Adrenal gland (tissue), 12 donors: ENCODE measurements around the gene CDK6. TPM values are rescaled to one million over a fixed set of nuclear protein-coding genes. Genes with fewer than 3 reads are reported as not detected.
A peak's percentile ranks its signal among the peaks of the same experiment; 100 is the strongest.

Experiments used
- DNase-seq, 7 donors: peaks; one replicate each; pipeline ENCODE4 v3.0.0-alpha.2; 2019 to 2020
- H3K27ac ChIP-seq, 5 donors: fragments of 200-600 bp; sonication (generic) in 4 of 5; 1 replicate in 3 of 5; 2 replicates in 2 of 5; pipeline versions ENCODE4 v1.5.1 to v1.8.0; 2016 to 2020; ENCODE audit warnings: mild to moderate bottlenecking in 1 of 5
- H3K27me3 ChIP-seq: fragments of 200-600 bp; 2 replicates; pipeline ENCODE4 v1.8.0; 2021
- H3K36me3 ChIP-seq, 2 donors: fragments of 200-600 bp; replicated peaks in 1 of 2; 1 replicate in 1 of 2; 2 replicates in 1 of 2; pipeline versions ENCODE4 v1.5.1 to v1.8.0; 2018 to 2022
- H3K4me1 ChIP-seq, 2 donors: fragments of 200-600 bp; replicated peaks in 1 of 2; 1 replicate in 1 of 2; 2 replicates in 1 of 2; pipeline versions ENCODE4 v1.5.1 to v1.8.0; 2018 to 2021
- H3K4me3 ChIP-seq, 4 donors: fragments of 200-600 bp; sonication (generic) in 3 of 4; one replicate each; pipeline ENCODE4 v1.5.1; 2016 to 2018
- H3K9me3 ChIP-seq, 3 donors: fragments of 200-600 bp; sonication (generic) in 1 of 3; replicated peaks in 1 of 3; 1 replicate in 2 of 3; 2 replicates in 1 of 3; pipeline versions ENCODE4 v1.5.1 to v1.8.0; 2016 to 2021
- CTCF ChIP-seq, 6 experiments: fragments of 450-650 bp in 4 of 6; fragments of 200-600 bp in 2 of 6; sonication (generic) in 1 of 6; IDR thresholded peaks; 1 replicate in 5 of 6; 2 replicates in 1 of 6; pipeline versions ENCODE4 v1.5.1 to v1.8.0; 2016 to 2021; ENCODE audit warnings: antibody characterized with exemption in 6 of 6, mild to moderate bottlenecking in 2 of 6, moderate library complexity in 1 of 6
- POLR2A ChIP-seq, 2 donors: fragments of 450-650 bp; IDR thresholded peaks; one replicate each; pipeline ENCODE4 v1.6.1; 2017; ENCODE audit warnings: antibody characterized with exemption in 2 of 2, mild to moderate bottlenecking in 2 of 2, moderate library complexity in 1 of 2
- WGBS, 4 donors: extraction: QIAGEN DNeasy Blood & Tissue Kit in 2 of 4; methylation state at CpG; one replicate each; pipeline versions ENCODE4 v1.1.5 to v1.1.7; 2013 to 2017; 5-methylcytosine and 5-hydroxymethylcytosine counted together
- intact Hi-C, 2 donors: fragments of 100-400 bp; cut with DNase I; formaldehyde crosslinking; loops; one replicate each; pipeline versions ENCODE4 v1.14.1 to v1.15.0; 2022 to 2023
- polyA plus RNA-seq, 3 donors: library from polyadenylated mRNA; stranded (reverse); fragments of 200-250 nt in 2 of 3; fragments of 350-450 nt in 1 of 3; fragmentation: Illumina TruSeq in 1 of 3; extraction: RNeasy Lipid Tissue Mini Kit (QIAGEN cat#74804) in 1 of 3; gene quantifications; one replicate each; pipeline ENCODE4 v1.2.3, GENCODE V29; 2013 to 2014
- total RNA-seq, 9 donors: library from RNA; depleted of rRNA in 4 of 9; stranded (reverse); fragments of >200 nt in 4 of 9; fragments of 120-200 nt in 1 of 9; fragmentation: NEBNext Ultra II Directional in 1 of 9; extraction: Animal tissue kit (Norgen Biotek cat#: 25700) in 1 of 9; gene quantifications; one replicate each; pipeline versions ENCODE4 v1.1.0 to v1.2.4, GENCODE V29; 2013 to 2023
- donor health status: healthy with polysubstance abuse.
- donor health status: Bipolar disorder and iron deficiency.
- donor health status: DM: yes; HTN: yes; CAD: no.
- donor health status: DM: no; HTN: no; CAD: no.
- donor health status: DM: no; HTN: no; CAD: no.
- donor health status: DM: yes; HTN: yes; CAD: no.

CDK6 gene
- total and polyA plus RNA-seq, 12 donors, result 2.5 to 151 (median 33.4) TPM

DNA sequence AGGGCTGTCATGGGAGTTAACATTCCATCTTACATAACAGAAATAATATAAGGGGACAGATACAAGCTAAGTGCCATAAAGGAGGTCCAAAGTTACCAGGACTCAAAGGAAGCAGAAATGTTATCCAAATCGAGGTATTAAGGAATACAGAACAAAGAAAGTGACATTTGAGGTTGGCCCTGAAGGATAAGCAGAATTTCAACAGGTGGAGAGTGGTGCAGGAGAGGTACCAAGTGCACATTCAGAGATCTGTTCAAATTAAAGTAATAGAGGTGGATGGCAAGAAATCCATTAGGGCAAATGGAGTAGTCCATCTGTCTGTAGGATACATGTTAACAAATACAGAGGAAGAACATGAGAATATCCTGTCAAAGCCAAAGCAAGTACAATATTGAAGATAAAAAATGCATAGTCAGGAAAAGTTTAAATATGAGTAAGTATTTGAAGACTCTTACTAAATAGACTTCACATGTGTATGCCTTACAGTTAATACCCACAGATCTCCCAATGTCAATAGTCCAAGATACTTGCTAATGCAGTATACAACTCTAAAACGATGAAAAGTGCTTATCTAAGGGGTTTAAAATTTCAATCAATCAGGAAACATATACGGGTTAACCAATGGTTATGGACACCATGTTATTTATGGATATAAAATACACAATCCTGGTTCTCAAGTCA is 10.0 kb downstream of the CDK6 start:
- no peaks in the 10 kb centered on the region for H3K9me3 ChIP-seq
- TF ChIP-seq POLR2A (IDR thresholded peaks at IDR 0.05), result no peak
- no peak overlapping the region for H3K4me3 ChIP-seq
- no peak for DNase-seq
- WGBS, 4 donors, result 58 to 61% (median 58%) methylated on average over 3 of the region's 3 CpGs
- intact Hi-C loops, result no loop called here
- H3K27me3 ChIP-seq, result no peaks in the 10 kb centered on the region
- peak overlapping the region in 1 of 5 donors; percentile 0 for H3K27ac ChIP-seq
- peaks cover 14 to 77% of the 10 kb centered on the region in 2 donors for H3K4me1 ChIP-seq
- H3K36me3 ChIP-seq, result no peaks in the 10 kb centered on the region

DNA sequence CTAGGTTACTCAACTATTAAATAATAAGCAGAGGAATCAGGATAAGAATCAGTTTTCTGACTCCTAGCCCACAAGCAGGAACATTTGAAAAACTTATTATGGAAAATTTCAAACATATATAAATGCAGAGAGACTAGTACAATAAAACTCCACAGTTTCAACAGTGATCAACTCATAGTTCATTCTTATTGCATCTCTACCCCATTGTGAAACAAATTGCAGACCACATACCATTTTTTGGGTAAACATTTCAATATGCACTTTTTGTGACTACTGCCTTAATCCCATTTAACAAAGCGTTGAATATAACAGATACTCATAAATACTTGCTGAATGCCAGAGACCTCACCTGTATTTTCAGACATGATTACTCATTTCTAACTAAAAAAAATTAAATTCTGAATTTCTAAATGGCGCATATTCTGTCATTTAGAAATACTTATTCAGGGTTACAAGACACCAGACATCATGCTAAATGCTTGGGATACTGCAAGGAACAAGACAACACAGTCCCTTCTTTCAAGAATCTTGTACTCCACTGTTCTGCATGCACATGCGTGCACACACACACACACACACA is 11.4 kb downstream of the CDK6 start:
- intact Hi-C loops, result no loop called here

DNA sequence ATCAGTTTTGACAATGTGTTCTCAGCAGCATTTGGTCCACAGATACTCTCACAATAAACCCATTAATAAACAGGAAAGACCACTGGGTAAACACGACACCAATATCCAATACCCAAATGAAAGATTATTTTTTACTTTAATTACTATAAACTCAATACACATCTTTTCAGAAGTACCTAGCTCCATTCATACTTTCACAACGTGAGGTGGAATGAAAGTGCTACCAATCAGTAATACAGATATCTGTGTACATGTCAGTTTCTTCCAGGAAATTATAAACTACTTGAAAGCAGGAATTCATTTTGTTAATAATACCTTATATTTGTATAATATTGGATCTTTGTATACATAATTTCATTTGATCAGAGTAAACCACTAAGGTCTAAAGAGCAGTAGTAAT is 11.9 kb downstream of the CDK6 start:
- intact Hi-C loops, result no loop called here
- TF ChIP-seq POLR2A (IDR thresholded peaks at IDR 0.05) (no peak), CTCF (IDR thresholded peaks at IDR 0.05) (no peak)
- Histone ChIP-seq H3K9me3 (no peaks in the 10 kb centered on the region), H3K36me3 (no peaks in the 10 kb centered on the region), H3K27ac (peak overlapping the region in 1 of 5 donors; percentile 22), H3K27me3 (no peaks in the 10 kb centered on the region), H3K4me1 (peaks cover 10 to 57% of the 10 kb centered on the region in 2 donors), H3K4me3 (no peak overlapping the region)
- 49 to 63% (median 56%) methylated on average over 2 of the region's 2 CpGs for WGBS, 4 donors
- no peak for DNase-seq

More for the DNA sequence above, 11.4 kb downstream of the CDK6 start:
- DNase-seq, result no peak
- Histone ChIP-seq H3K4me1 (peaks cover 10 to 63% of the 10 kb centered on the region in 2 donors), H3K27ac (no peak overlapping the region), H3K9me3 (no peaks in the 10 kb centered on the region), H3K4me3 (no peak overlapping the region), H3K36me3 (no peaks in the 10 kb centered on the region), H3K27me3 (no peaks in the 10 kb centered on the region)
- WGBS, 4 donors, result 93 to 94% (median 94%) methylated on average over 3 of the region's 3 CpGs
- TF ChIP-seq POLR2A (IDR thresholded peaks at IDR 0.05), result no peak
- no peak for TF ChIP-seq CTCF (IDR thresholded peaks at IDR 0.05)

DNA sequence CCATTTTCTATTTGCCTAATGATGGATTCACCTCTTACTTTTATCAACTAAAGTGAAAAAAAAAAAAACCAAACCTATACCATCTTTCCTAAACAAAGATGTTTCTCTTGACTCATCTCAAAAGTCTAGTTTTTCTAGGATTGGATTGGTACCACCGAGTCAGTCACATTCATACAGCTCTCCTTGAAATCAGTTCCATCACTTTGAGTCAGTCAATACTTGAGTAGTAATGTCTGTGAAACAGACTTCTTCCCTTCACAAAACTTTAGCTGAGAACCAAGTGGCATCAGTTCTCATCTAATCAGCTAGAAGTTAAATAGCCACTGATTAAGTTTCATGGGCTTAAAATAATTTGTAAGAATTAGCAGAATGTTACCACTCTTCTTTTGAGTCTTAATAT is 13.3 kb downstream of the CDK6 start:
- intact Hi-C loops, result no loop called here
- WGBS, 4 donors, result 91 to 100% (median 94%) methylated on average over 1 of the region's 1 CpG
- peaks cover 6 to 45% of the 10 kb centered on the region in 2 donors for H3K4me1 ChIP-seq

More for the DNA sequence above, 13.3 kb downstream of the CDK6 start:
- Histone ChIP-seq H3K9me3 (no peaks in the 10 kb centered on the region), H3K4me3 (no peak overlapping the region), H3K36me3 (no peaks in the 10 kb centered on the region), H3K27ac (no peak overlapping the region), H3K27me3 (no peaks in the 10 kb centered on the region)
- TF ChIP-seq CTCF (IDR thresholded peaks at IDR 0.05), result no peak
- TF ChIP-seq POLR2A (IDR thresholded peaks at IDR 0.05), result no peak
- no peak for DNase-seq
